Prostate gland (tissue), 2 donors: ENCODE data around the gene ATP5F1D. TPM values are rescaled to one million over a fixed set of nuclear protein-coding genes. Genes with fewer than 3 reads are reported as not detected.

ENCODE experiments used
- DNase-seq: peaks from one replicate; pipeline ENCODE4 v3.0.0-alpha.2; 2019; ENCODE audit warnings: low spot score
- H3K27ac ChIP-seq, 2 donors: fragments of 200-600 bp; sonication (generic); 2 replicates each; pipeline ENCODE4 v1.5.1; 2017 to 2019
- H3K27me3 ChIP-seq: fragments of 200-600 bp; sonication (generic); replicated peaks from 2 replicates; pipeline ENCODE4 v1.5.1; 2019; ENCODE audit not compliant: insufficient read depth
- H3K36me3 ChIP-seq, 2 donors: fragments of 200-600 bp; sonication (generic); 1 replicate in 1 of 2; 2 replicates in 1 of 2; pipeline versions ENCODE4 v1.5.1 to v1.8.1; 2017 to 2019
- H3K4me1 ChIP-seq: fragments of 200-600 bp; sonication (generic); replicated peaks from 2 replicates; pipeline ENCODE4 v1.5.1; 2019
- H3K4me3 ChIP-seq, 2 donors: fragments of 200-600 bp; sonication (generic); 2 replicates each; pipeline ENCODE4 v1.5.1; 2017 to 2019
- H3K9me3 ChIP-seq: fragments of 200-600 bp; sonication (generic); 2 replicates; pipeline ENCODE4 v1.5.1; 2017
- CTCF ChIP-seq, 4 experiments: fragments of 200-600 bp in 2 of 4; fragments of 450-650 bp in 2 of 4; sonication (generic) in 2 of 4; IDR thresholded peaks; 1 replicate in 3 of 4; 2 replicates in 1 of 4; pipeline ENCODE4 v1.5.1; 2016 to 2019; ENCODE audit warnings: antibody characterized with exemption in 4 of 4, mild to moderate bottlenecking in 2 of 4, moderate library complexity in 2 of 4
- POLR2A ChIP-seq: fragments of 450-650 bp; IDR thresholded peaks from one replicate; pipeline ENCODE4 v1.6.1; 2016; ENCODE audit warnings: antibody characterized with exemption, mild to moderate bottlenecking
- POLR2AphosphoS5 ChIP-seq: sonication (generic); formaldehyde crosslinking; IDR thresholded peaks from one replicate; pipeline ENCODE4 v1.6.1; 2017; ENCODE audit warnings: antibody characterized with exemption
- WGBS: methylation state at CpG from one replicate; pipeline ENCODE4 v1.1.5; 2018; 5-methylcytosine and 5-hydroxymethylcytosine counted together
- intact Hi-C: fragments of 100-400 bp; cut with DNase I; formaldehyde crosslinking; loops from one replicate; pipeline ENCODE4 v1.14.2; 2022
- total RNA-seq, 2 donors: library from RNA; depleted of rRNA; stranded (reverse); fragments of >200 nt; gene quantifications; one replicate each; pipeline ENCODE4 v1.1.0, GENCODE V29; 2016

Gene ATP5F1D
- total RNA-seq, 2 donors from 2014 or later, result 109 to 151 TPM

DNA sequence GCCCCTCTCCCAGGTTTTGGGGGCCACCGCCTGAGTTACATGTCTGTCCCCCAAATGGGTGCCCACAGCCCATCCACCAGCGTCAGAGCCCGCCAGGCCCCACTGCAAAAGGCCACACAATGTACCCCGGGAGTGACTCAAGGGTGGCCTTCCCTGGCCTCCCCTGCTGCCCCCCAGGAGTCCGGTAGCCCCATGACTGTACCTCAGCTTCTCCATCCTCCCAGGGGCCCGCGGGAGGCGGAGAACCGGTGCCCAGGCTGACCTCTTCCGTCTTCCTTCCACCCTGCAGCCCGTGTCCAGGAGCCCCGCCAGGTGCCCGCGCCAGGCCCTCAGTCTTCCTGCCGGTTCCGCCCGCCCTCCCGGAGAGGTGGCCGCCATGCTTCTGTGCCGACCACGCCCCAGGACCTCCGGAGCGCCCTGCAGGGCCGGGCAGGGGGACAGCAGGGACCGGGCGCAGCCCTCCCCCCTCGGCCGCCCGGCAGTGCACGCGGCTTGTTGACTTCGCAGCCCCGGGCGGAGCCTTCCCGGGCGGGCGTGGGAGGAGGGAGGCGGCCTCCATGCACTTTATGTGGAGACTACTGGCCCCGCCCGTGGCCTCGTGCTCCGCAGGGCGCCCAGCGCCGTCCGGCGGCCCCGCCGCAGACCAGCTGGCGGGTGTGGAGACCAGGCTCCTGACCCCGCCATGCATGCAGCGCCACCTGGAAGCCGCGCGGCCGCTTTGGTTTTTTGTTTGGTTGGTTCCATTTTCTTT lies 14.1 kb upstream of the ATP5F1D start:
- Histone ChIP-seq H3K36me3 (peaks cover 0 to 10% of the 10 kb centered on the region in 2 donors), H3K4me3 (no peak overlapping the region), H3K4me1 (no peaks in the 10 kb centered on the region), H3K27ac (no peak overlapping the region), H3K9me3 (no peaks in the 10 kb centered on the region), H3K27me3 (no peaks in the 10 kb centered on the region)
- no peak for DNase-seq
- 90% methylated on average over 46 of the region's 56 CpGs for WGBS
- TF ChIP-seq POLR2A (no peak), CTCF (IDR thresholded peaks at IDR 0.05) (no peak), POLR2AphosphoS5 (no peak)
- intact Hi-C loops, result no loop called here

DNA sequence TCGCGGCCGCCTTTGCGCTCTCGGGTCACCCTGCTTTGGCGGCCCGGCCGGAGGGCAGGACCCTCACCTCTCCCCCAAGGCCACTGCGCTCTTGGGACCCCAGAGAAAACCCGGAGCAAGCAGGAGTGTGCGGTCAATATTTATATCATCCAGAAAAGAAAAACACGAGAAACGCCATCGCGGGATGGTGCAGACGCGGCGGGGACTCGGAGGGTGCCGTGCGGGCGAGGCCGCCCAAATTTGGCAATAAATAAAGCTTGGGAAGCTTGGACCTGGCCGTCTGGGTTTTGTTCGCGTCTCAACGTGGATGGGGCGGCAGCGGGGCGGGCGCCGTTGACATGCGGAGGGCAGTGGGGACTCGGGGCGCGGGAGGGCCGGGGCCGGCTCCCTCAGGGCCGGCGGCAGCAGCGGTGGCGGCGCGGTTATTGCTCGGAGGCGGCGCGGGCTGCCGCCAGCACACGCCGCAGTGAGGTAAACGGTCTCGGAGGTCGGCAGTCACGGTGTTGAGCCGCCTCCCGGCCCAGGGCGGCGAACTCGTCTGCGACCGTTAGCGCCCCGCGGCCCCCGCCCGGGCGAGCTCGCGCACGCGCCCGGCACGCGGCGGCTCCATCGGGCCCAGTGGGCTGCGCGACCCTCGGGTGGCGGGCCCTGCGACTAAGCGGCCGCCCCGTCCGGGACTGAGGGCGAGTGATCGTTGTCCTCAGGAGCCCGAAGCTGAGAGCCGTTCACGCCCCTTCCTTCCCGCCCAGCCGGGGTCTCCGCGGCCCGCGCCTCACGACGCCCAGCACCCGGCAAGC lies 13.2 kb upstream of the ATP5F1D start:
- Histone ChIP-seq H3K27me3 (no peaks in the 10 kb centered on the region), H3K36me3 (peaks cover 0 to 10% of the 10 kb centered on the region in 2 donors), H3K4me1 (no peaks in the 10 kb centered on the region), H3K27ac (no peak overlapping the region), H3K4me3 (no peak overlapping the region), H3K9me3 (no peaks in the 10 kb centered on the region)
- TF ChIP-seq POLR2A (no peak), CTCF (IDR thresholded peaks at IDR 0.05) (no peak)
- intact Hi-C loops, result no loop called here
- WGBS, result 95% methylated on average over 100 of the region's 100 CpGs
- DNase-seq, result no peak

GRCh38 chr19:1229056-1229923 lies 12.3 kb upstream of the ATP5F1D start:
- 96% methylated on average over 135 of the region's 158 CpGs for WGBS
- Histone ChIP-seq H3K27me3 (no peaks in the 10 kb centered on the region), H3K27ac (no peak overlapping the region), H3K4me1 (no peaks in the 10 kb centered on the region), H3K9me3 (no peaks in the 10 kb centered on the region), H3K4me3 (no peak overlapping the region), H3K36me3 (peaks cover 0 to 10% of the 10 kb centered on the region in 2 donors)
- intact Hi-C loops, result no loop called here
- TF ChIP-seq POLR2AphosphoS5, result no peak
- no peak for TF ChIP-seq CTCF (IDR thresholded peaks at IDR 0.05)
- no peak for TF ChIP-seq POLR2A
- DNase-seq, result no peak

- intact Hi-C loops, result no loop called here
Observed at GRCh38 chr19:1229924-1230782, 11.4 kb upstream of the ATP5F1D start.

More at GRCh38 chr19:1229924-1230782, 11.4 kb upstream of the ATP5F1D start:
- H3K36me3 ChIP-seq, result peaks cover 0 to 10% of the 10 kb centered on the region in 2 donors
- WGBS, result 88% methylated on average over 52 of the region's 61 CpGs
- H3K4me3 ChIP-seq, result no peak overlapping the region
- no peaks in the 10 kb centered on the region for H3K4me1 ChIP-seq
- H3K27me3 ChIP-seq, result no peaks in the 10 kb centered on the region
- DNase-seq, result no peak
- TF ChIP-seq POLR2A, result no peak
- no peak for TF ChIP-seq POLR2AphosphoS5
- TF ChIP-seq CTCF (IDR thresholded peaks at IDR 0.05), result no peak
- H3K27ac ChIP-seq, result no peak overlapping the region
- H3K9me3 ChIP-seq, result no peaks in the 10 kb centered on the region
